ENCODE data around the gene MKI67. TPM values are rescaled to one million over a fixed set of nuclear protein-coding genes. Genes with fewer than 3 reads are reported as not detected.

Gene MKI67
- total RNA-seq, 1 experiment from 2014 or later: 81.4 TPM

- BruUV-seq (replicated peaks): no TSS peak
- no peak overlapping the region for H3K4me3 Mint-ChIP-seq (ENCODE audit: unreplicated experiment)
- ChIA-PET CTCF (interaction anchor here (0.9 to 17.1 kb wide), 9 partner anchors 8 to 348 kb away, joined by 3 to 354 read pairs (median 6); no protein-coding TSS in a partner anchor), POLR2A (interaction anchor here (0.9 to 9.2 kb wide), 8 partner anchors 9 to 171 kb away, joined by 3 to 216 read pairs (median 4); no protein-coding TSS in a partner anchor)
- H3K27me3 Mint-ChIP-seq (ENCODE audit: insufficient read depth, unreplicated experiment): no peaks in the 10 kb centered on the region
- no peaks in the 10 kb centered on the region for H3K9me3 Mint-ChIP-seq (ENCODE audit: unreplicated experiment)
- TF ChIP-seq CTCF (IDR thresholded peaks at IDR 0.05; ENCODE audit: unreplicated experiment): no peak
- intact Hi-C loops (cut with micrococcal nuclease): no loop called here
- H3K36me3 Mint-ChIP-seq (ENCODE audit: insufficient read depth, unreplicated experiment): peaks cover 57% of the 10 kb centered on the region
- peaks cover 31% of the 10 kb centered on the region for H3K4me1 Mint-ChIP-seq (ENCODE audit: insufficient read depth, unreplicated experiment)
- peak overlapping the region; percentile 95 for H3K27ac Mint-ChIP-seq (ENCODE audit: low read depth, unreplicated experiment)
- DNase-seq (ENCODE audit: unreplicated experiment): no peak
These were observed 63.2 kb downstream of the MKI67 start for GRCh38 chr10:128062881-128063563.

GRCh38 chr10:128062331-128062880, 63.8 kb downstream of the MKI67 start:
- intact Hi-C loops (cut with micrococcal nuclease): no loop called here
- Mint-ChIP-seq H3K27me3 (ENCODE audit: insufficient read depth, unreplicated experiment) (no peaks in the 10 kb centered on the region), H3K4me1 (ENCODE audit: insufficient read depth, unreplicated experiment) (peaks cover 30% of the 10 kb centered on the region), H3K9me3 (ENCODE audit: unreplicated experiment) (no peaks in the 10 kb centered on the region), H3K4me3 (ENCODE audit: unreplicated experiment) (no peak overlapping the region), H3K27ac (ENCODE audit: low read depth, unreplicated experiment) (no peak overlapping the region), H3K36me3 (ENCODE audit: insufficient read depth, unreplicated experiment) (peaks cover 58% of the 10 kb centered on the region)
- no peak for DNase-seq (ENCODE audit: unreplicated experiment)
- POLR2A ChIA-PET: interaction anchor here (1.4 to 9.2 kb wide), 3 partner anchors 8 to 62 kb away, joined by 4 to 216 read pairs (median 5); no protein-coding TSS in a partner anchor
- no TSS peak for BruUV-seq (replicated peaks)
- CTCF ChIA-PET: interaction anchor here (0.5 to 17.1 kb wide), 8 partner anchors 11 to 320 kb away, joined by 3 to 354 read pairs (median 6); no protein-coding TSS in a partner anchor
- TF ChIP-seq CTCF (IDR thresholded peaks at IDR 0.05; ENCODE audit: unreplicated experiment): no peak

- peaks cover 60% of the 10 kb centered on the region for H3K36me3 Mint-ChIP-seq (ENCODE audit: insufficient read depth, unreplicated experiment)
- no peaks in the 10 kb centered on the region for H3K27me3 Mint-ChIP-seq (ENCODE audit: insufficient read depth, unreplicated experiment)
- BruUV-seq (replicated peaks): no TSS peak
- no peak overlapping the region for H3K27ac Mint-ChIP-seq (ENCODE audit: low read depth, unreplicated experiment)
- peaks cover 22% of the 10 kb centered on the region for H3K4me1 Mint-ChIP-seq (ENCODE audit: insufficient read depth, unreplicated experiment)
- no peaks in the 10 kb centered on the region for H3K9me3 Mint-ChIP-seq (ENCODE audit: unreplicated experiment)
- ChIA-PET POLR2A (interaction anchor here (9.2 kb wide), 1 partner anchor 12 kb away, joined by 216 read pairs; no protein-coding TSS in a partner anchor), CTCF (interaction anchor here (0.5 to 17.1 kb wide), 8 partner anchors 10 to 319 kb away, joined by 3 to 354 read pairs (median 6); no protein-coding TSS in a partner anchor)
- H3K4me3 Mint-ChIP-seq (ENCODE audit: unreplicated experiment): no peak overlapping the region
- intact Hi-C loops (cut with micrococcal nuclease): no loop called here
- TF ChIP-seq CTCF (IDR thresholded peaks at IDR 0.05; ENCODE audit: unreplicated experiment): no peak
- no peak for DNase-seq (ENCODE audit: unreplicated experiment)
These were observed 64.6 kb downstream of the MKI67 start for GRCh38 chr10:128061306-128062300.
